WTC11 (cell line): Measurements from ENCODE around the gene LBX2. TPM values are rescaled to one million over a fixed set of nuclear protein-coding genes. Genes with fewer than 3 reads are reported as not detected.
A peak's percentile ranks its signal among the peaks of the same experiment; 100 is the strongest.

Experiments
- ATAC-seq: fragments of 200-7000 bp; cut with Tn5 transposase; 2 replicates; pipeline ENCODE4 v1.10.0; 2021; ENCODE audit warnings: mild to moderate bottlenecking, moderate library complexity
- CTCF ChIA-PET: fragments of 300-600 bp; sonication (Branson Sonifier 250); formaldehyde crosslinking; loops from one replicate; lab custom pipeline; 2021; ENCODE audit warnings: antibody characterized with exemption; lab: Charles Lee
- POLR2A ChIA-PET: fragments of 350-600 bp; sonication (Branson Sonifier 250); formaldehyde crosslinking; loops from one replicate; lab custom pipeline; 2021; ENCODE audit warnings: antibody characterized with exemption; lab: Charles Lee
- DNase-seq: peaks from one replicate; pipeline ENCODE4 v3.0.0; 2021; ENCODE audit warnings: low spot score
- H3K27ac Mint-ChIP-seq: 2 replicates; pipeline ENCODE4 v1.8.0; 2021; ENCODE audit warnings: mixed read lengths
- H3K27me3 Mint-ChIP-seq: 2 replicates; pipeline ENCODE4 v1.8.0; 2021; ENCODE audit warnings: low read depth, mild to moderate bottlenecking, moderate library complexity, mixed read lengths
- H3K36me3 Mint-ChIP-seq: 2 replicates; pipeline ENCODE4 v1.8.0; 2021; ENCODE audit warnings: mixed read lengths
- H3K4me1 Mint-ChIP-seq: 2 replicates; pipeline ENCODE4 v1.8.0; 2022; ENCODE audit warnings: mixed read lengths
- H3K4me3 Mint-ChIP-seq: 2 replicates; pipeline ENCODE4 v1.8.0; 2021; ENCODE audit warnings: mild to moderate bottlenecking, moderate library complexity, mixed read lengths
- H3K9me3 Mint-ChIP-seq: 2 replicates; pipeline ENCODE4 v1.8.0; 2021; ENCODE audit warnings: mixed read lengths
- ZNF121 ChIP-seq: sonication (generic); formaldehyde crosslinking; IDR thresholded peaks from 2 replicates; pipeline ENCODE4 v1.8.0; 2023; ENCODE audit warnings: missing genetic modification reagents
- ZNF219 ChIP-seq: sonication (generic); formaldehyde crosslinking; IDR thresholded peaks from 2 replicates; pipeline ENCODE4 v1.8.0; 2023; ENCODE audit warnings: missing genetic modification reagents, mild to moderate bottlenecking, borderline replicate concordance
- ZNF423 ChIP-seq: fragments of 250-450 bp; sonication (Bioruptor Pico); IDR thresholded peaks from 2 replicates; pipeline ENCODE4 v2.1.2; 2022; ENCODE audit warnings: mild to moderate bottlenecking, moderate library complexity
- total RNA-seq: library from RNA; stranded (reverse); gene quantifications from 3 replicates; pipeline ENCODE4 v1.2.3, GENCODE V29; 2021
- TF ChIP-seq, protein P1 (sequence below): sonication (generic); formaldehyde crosslinking; IDR thresholded peaks from 2 replicates; pipeline ENCODE4 v1.8.0; 2022; ENCODE audit warnings: missing genetic modification reagents
- TF ChIP-seq, protein P2 (sequence below): sonication (generic); formaldehyde crosslinking; IDR thresholded peaks from 2 replicates; pipeline ENCODE4 v1.8.1; 2023; ENCODE audit warnings: mild to moderate bottlenecking, missing genetic modification reagents, moderate library complexity
- TF ChIP-seq, protein P3 (sequence below): sonication (generic); formaldehyde crosslinking; IDR thresholded peaks from 2 replicates; pipeline ENCODE4 v1.8.0; 2022; ENCODE audit warnings: mild to moderate bottlenecking, missing genetic modification reagents
- TF ChIP-seq, protein P4 (sequence below): sonication (generic); formaldehyde crosslinking; IDR thresholded peaks from 2 replicates; pipeline ENCODE4 v1.8.1; 2022; ENCODE audit warnings: low read depth, missing genetic modification reagents, borderline replicate concordance
- TF ChIP-seq, protein P5 (sequence below): fragments of 200-600 bp; IDR thresholded peaks from 2 replicates; pipeline ENCODE4 v1.8.0; 2022; ENCODE audit warnings: antibody characterized with exemption
- TF ChIP-seq, protein P6 (sequence below): sonication (generic); formaldehyde crosslinking; conservative IDR thresholded peaks from 2 replicates; pipeline ENCODE4 v1.8.1; 2022; ENCODE audit warnings: mild to moderate bottlenecking, missing genetic modification reagents
- TF ChIP-seq, protein P7 (sequence below): sonication (generic); formaldehyde crosslinking; IDR thresholded peaks from 2 replicates; pipeline ENCODE4 v1.8.1; 2023; ENCODE audit warnings: mild to moderate bottlenecking, moderate library complexity, missing genetic modification reagents

LBX2 gene
- total RNA-seq, 1 experiment from 2014 or later: 1.0 TPM

DNA sequence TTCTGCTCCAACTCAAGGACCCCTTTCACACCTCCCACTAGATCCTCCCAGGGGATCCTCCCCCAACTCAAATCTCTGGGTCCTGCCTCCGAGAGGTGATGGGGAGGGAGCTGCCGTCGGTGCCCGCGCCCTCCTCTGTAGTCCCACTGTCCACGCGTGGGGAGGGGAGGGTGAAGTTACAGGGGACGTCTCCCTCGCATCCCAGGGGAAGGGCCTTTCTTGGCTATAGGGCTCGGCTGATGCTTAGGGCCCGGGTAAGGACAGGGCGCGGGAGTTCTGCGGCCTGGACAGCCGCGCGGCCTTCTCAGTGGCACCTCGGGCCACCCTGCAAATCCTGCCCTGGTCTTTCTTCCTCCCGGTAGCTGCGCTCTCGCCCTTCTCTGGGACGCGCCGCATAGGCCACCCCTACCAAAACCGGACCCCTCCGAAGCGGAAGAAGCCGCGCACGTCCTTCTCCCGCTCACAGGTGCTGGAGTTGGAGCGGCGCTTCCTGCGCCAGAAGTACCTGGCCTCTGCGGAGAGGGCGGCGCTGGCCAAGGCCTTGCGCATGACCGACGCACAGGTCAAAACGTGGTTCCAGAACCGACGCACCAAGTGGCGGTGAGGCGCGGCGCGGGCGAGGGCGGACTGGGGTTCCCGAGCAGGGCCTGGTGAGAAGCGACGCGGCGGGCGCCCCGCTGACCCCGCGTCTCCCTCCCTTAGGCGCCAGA, 16.0 kb upstream of the LBX2 start (continued):
- TF ChIP-seq, protein P1, sequence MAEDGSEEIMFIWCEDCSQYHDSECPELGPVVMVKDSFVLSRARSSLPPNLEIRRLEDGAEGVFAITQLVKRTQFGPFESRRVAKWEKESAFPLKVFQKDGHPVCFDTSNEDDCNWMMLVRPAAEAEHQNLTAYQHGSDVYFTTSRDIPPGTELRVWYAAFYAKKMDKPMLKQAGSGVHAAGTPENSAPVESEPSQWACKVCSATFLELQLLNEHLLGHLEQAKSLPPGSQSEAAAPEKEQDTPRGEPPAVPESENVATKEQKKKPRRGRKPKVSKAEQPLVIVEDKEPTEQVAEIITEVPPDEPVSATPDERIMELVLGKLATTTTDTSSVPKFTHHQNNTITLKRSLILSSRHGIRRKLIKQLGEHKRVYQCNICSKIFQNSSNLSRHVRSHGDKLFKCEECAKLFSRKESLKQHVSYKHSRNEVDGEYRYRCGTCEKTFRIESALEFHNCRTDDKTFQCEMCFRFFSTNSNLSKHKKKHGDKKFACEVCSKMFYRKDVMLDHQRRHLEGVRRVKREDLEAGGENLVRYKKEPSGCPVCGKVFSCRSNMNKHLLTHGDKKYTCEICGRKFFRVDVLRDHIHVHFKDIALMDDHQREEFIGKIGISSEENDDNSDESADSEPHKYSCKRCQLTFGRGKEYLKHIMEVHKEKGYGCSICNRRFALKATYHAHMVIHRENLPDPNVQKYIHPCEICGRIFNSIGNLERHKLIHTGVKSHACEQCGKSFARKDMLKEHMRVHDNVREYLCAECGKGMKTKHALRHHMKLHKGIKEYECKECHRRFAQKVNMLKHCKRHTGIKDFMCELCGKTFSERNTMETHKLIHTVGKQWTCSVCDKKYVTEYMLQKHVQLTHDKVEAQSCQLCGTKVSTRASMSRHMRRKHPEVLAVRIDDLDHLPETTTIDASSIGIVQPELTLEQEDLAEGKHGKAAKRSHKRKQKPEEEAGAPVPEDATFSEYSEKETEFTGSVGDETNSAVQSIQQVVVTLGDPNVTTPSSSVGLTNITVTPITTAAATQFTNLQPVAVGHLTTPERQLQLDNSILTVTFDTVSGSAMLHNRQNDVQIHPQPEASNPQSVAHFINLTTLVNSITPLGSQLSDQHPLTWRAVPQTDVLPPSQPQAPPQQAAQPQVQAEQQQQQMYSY: peak; percentile 91
- TF ChIP-seq, protein P2, sequence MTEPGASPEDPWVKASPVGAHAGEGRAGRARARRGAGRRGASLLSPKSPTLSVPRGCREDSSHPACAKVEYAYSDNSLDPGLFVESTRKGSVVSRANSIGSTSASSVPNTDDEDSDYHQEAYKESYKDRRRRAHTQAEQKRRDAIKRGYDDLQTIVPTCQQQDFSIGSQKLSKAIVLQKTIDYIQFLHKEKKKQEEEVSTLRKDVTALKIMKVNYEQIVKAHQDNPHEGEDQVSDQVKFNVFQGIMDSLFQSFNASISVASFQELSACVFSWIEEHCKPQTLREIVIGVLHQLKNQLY (CRISPR knock-in tag): peak; percentile 91
- TF ChIP-seq, protein P3, sequence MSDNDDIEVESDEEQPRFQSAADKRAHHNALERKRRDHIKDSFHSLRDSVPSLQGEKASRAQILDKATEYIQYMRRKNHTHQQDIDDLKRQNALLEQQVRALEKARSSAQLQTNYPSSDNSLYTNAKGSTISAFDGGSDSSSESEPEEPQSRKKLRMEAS (CRISPR knock-in tag): no peak; the same call in 1 of the 2 replicates
- TF ChIP-seq ZNF423 (CRISPR knock-in tag): peak; percentile 42; the same call in 1 of the 2 replicates
- TF ChIP-seq, protein P4, sequence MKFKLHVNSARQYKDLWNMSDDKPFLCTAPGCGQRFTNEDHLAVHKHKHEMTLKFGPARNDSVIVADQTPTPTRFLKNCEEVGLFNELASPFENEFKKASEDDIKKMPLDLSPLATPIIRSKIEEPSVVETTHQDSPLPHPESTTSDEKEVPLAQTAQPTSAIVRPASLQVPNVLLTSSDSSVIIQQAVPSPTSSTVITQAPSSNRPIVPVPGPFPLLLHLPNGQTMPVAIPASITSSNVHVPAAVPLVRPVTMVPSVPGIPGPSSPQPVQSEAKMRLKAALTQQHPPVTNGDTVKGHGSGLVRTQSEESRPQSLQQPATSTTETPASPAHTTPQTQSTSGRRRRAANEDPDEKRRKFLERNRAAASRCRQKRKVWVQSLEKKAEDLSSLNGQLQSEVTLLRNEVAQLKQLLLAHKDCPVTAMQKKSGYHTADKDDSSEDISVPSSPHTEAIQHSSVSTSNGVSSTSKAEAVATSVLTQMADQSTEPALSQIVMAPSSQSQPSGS (CRISPR knock-in tag): no peak
- TF ChIP-seq, protein P5, sequence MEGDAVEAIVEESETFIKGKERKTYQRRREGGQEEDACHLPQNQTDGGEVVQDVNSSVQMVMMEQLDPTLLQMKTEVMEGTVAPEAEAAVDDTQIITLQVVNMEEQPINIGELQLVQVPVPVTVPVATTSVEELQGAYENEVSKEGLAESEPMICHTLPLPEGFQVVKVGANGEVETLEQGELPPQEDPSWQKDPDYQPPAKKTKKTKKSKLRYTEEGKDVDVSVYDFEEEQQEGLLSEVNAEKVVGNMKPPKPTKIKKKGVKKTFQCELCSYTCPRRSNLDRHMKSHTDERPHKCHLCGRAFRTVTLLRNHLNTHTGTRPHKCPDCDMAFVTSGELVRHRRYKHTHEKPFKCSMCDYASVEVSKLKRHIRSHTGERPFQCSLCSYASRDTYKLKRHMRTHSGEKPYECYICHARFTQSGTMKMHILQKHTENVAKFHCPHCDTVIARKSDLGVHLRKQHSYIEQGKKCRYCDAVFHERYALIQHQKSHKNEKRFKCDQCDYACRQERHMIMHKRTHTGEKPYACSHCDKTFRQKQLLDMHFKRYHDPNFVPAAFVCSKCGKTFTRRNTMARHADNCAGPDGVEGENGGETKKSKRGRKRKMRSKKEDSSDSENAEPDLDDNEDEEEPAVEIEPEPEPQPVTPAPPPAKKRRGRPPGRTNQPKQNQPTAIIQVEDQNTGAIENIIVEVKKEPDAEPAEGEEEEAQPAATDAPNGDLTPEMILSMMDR: no peak

DNA sequence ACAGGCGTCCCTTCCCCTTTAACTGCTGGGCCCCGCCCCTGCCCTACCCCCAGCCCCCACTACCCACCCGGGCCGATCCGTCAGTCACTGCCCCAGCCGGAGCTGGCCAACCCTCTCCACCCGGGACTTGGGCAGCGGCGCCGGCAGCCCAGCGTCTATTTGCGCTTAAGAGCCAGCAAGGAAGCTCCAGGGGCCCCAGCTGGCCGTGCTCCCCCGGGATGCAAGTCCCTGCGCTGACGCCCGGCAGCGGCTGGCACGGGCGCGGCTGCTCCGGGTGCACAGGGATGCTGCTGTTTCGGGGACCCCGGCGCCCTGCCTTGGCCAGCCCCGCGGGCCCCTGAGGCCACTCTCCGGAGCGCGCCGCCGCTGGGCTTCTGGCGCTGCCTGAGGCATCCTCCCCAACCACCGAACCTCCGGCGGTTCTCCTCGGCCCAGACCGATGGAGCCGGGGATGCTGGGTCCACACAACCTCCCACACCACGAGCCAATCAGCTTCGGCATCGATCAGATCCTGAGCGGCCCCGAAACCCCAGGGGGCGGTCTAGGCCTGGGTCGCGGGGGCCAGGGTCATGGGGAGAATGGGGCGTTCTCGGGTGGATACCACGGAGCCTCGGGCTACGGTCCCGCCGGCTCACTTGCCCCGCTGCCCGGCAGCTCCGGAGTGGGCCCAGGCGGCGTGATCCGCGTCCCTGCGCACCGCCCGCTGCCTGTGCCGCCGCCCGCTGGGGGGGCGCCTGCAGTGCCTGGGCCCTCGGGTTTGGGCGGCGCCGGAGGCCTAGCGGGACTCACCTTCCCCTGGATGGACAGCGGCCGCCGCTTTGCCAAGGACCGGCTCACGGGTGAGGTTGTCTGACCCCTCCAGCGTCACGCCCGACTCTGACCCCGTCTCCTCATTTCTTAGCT, 15.2 kb upstream of the LBX2 start, which contains the start of gene TLX2:
TLX2 (plus strand) TSS at position 83 of the 903 bp plus-strand sequence; CDS start at position 440, 357 bp downstream.
- Mint-ChIP-seq H3K27me3 (peaks cover 99% of the 10 kb centered on the region), H3K9me3 (peaks cover 8% of the 10 kb centered on the region), H3K36me3 (peaks cover 9% of the 10 kb centered on the region), H3K4me1 (peaks cover 16% of the 10 kb centered on the region), H3K4me3 (peak within 1 kb of the TSS; percentile 65), H3K27ac (no peak within 1 kb of the TSS)
- peak; percentile 4 for ATAC-seq
- CTCF ChIA-PET: interaction anchor here (0.6 to 2.3 kb wide), 8 partner anchors 8 to 394 kb away, joined by 3 to 8 read pairs (median 4); partner anchors contain the start of genes CCDC142, DQX1, LBX2 and PCGF1
- DNase-seq: peak; percentile 50
- TF ChIP-seq, protein P6, sequence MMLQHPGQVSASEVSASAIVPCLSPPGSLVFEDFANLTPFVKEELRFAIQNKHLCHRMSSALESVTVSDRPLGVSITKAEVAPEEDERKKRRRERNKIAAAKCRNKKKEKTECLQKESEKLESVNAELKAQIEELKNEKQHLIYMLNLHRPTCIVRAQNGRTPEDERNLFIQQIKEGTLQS (CRISPR knock-in tag): no peak
- TF ChIP-seq ZNF219 (CRISPR knock-in tag): no peak
- no peak for TF ChIP-seq ZNF121
- TF ChIP-seq, protein P7, sequence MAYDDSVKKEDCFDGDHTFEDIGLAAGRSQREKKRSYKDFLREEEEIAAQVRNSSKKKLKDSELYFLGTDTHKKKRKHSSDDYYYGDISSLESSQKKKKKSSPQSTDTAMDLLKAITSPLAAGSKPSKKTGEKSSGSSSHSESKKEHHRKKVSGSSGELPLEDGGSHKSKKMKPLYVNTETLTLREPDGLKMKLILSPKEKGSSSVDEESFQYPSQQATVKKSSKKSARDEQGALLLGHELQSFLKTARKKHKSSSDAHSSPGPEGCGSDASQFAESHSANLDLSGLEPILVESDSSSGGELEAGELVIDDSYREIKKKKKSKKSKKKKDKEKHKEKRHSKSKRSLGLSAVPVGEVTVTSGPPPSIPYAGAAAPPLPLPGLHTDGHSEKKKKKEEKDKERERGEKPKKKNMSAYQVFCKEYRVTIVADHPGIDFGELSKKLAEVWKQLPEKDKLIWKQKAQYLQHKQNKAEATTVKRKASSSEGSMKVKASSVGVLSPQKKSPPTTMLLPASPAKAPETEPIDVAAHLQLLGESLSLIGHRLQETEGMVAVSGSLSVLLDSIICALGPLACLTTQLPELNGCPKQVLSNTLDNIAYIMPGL (CRISPR knock-in tag): 0 out of 2 replicates have a peak, but pooled peaks have one; percentile 27
- POLR2A ChIA-PET: interaction anchor here (1.3 kb wide), 1 partner anchor 73 kb away, joined by 4 read pairs; no protein-coding TSS in a partner anchor
